Stimulated activated memory B cell treated with anti-CD40 and anti-IgM and Interleukin-4, amounts not matched to agents 10 μg/mL and 1 μg/mL and 100 μg/mL, for 72 hours (primary cell): Measurements from ENCODE around the gene CYP1B1.
"Not testable (repeated sequence)": the region's sequence is repeated elsewhere in the genome, so short reads cannot be mapped to it uniquely, and the experiment has no call there.

Source experiments
- ATAC-seq: fragments of 150-1000 bp; cut with Tn5 transposase; 2 replicates; pipeline ENCODE4 v1.10.0; 2021
- H3K27ac Mint-ChIP-seq: one replicate; pipeline ENCODE4 v1.8.0; 2022; ENCODE audit warnings: mild to moderate bottlenecking, mixed read lengths
- H3K27me3 Mint-ChIP-seq: one replicate; pipeline ENCODE4 v1.8.0; 2022; ENCODE audit warnings: mixed read lengths
- H3K36me3 Mint-ChIP-seq: one replicate; pipeline ENCODE4 v1.8.0; 2022; ENCODE audit warnings: mixed read lengths
- H3K4me1 Mint-ChIP-seq: one replicate; pipeline ENCODE4 v1.8.0; 2022; ENCODE audit warnings: mixed read lengths
- H3K4me3 Mint-ChIP-seq: one replicate; pipeline ENCODE4 v1.8.0; 2022; ENCODE audit warnings: mild to moderate bottlenecking, moderate library complexity, mixed read lengths
- H3K9me3 Mint-ChIP-seq: one replicate; pipeline ENCODE4 v1.8.0; 2022; ENCODE audit warnings: mixed read lengths

The CYP1B1 gene

GRCh38 chr2:38092196-38092902 is 16.4 kb upstream of the CYP1B1 start:
- no peak overlapping the region for H3K27ac Mint-ChIP-seq
- H3K27me3 Mint-ChIP-seq: peaks cover 28% of the 10 kb centered on the region
- H3K9me3 Mint-ChIP-seq: no peaks in the 10 kb centered on the region

GRCh38 chr2:38091760-38092159 is 15.8 kb upstream of the CYP1B1 start:
- Mint-ChIP-seq H3K27me3 (peaks cover 24% of the 10 kb centered on the region), H3K4me1 (no peaks in the 10 kb centered on the region), H3K36me3 (no peaks in the 10 kb centered on the region), H3K9me3 (no peaks in the 10 kb centered on the region), H3K27ac (no peak overlapping the region), H3K4me3 (no peak overlapping the region)
- no peak for ATAC-seq

More at GRCh38 chr2:38092196-38092902, 16.4 kb upstream of the CYP1B1 start:
- Mint-ChIP-seq H3K4me3 (no peak overlapping the region), H3K4me1 (no peaks in the 10 kb centered on the region), H3K36me3 (no peaks in the 10 kb centered on the region)
- no peak for ATAC-seq

- H3K4me1 Mint-ChIP-seq: no peaks in the 10 kb centered on the region
- H3K27me3 Mint-ChIP-seq: peaks cover 30% of the 10 kb centered on the region
- no peaks in the 10 kb centered on the region for H3K9me3 Mint-ChIP-seq
- no peak for ATAC-seq
- no peak overlapping the region for H3K4me3 Mint-ChIP-seq
- no peaks in the 10 kb centered on the region for H3K36me3 Mint-ChIP-seq
- no peak overlapping the region for H3K27ac Mint-ChIP-seq
These were observed 15.0 kb upstream of the CYP1B1 start for GRCh38 chr2:38090928-38091327.

GRCh38 chr2:38090212-38090611 is 14.3 kb upstream of the CYP1B1 start:
- not testable (repeated sequence) for H3K4me1 Mint-ChIP-seq, H3K9me3 Mint-ChIP-seq, H3K27ac Mint-ChIP-seq, ATAC-seq, H3K36me3 Mint-ChIP-seq, H3K4me3 Mint-ChIP-seq
- H3K27me3 Mint-ChIP-seq: peaks cover 37% of the 10 kb centered on the region

GRCh38 chr2:38085998-38086698 is 10.2 kb upstream of the CYP1B1 start:
- not testable (repeated sequence) for H3K9me3 Mint-ChIP-seq, H3K4me3 Mint-ChIP-seq, ATAC-seq, H3K36me3 Mint-ChIP-seq, H3K27ac Mint-ChIP-seq, H3K4me1 Mint-ChIP-seq
- H3K27me3 Mint-ChIP-seq: peaks cover 59% of the 10 kb centered on the region

GRCh38 chr2:38084556-38084955 is 8.6 kb upstream of the CYP1B1 start:
- not testable (repeated sequence) for H3K9me3 Mint-ChIP-seq, H3K4me1 Mint-ChIP-seq, H3K27ac Mint-ChIP-seq, H3K36me3 Mint-ChIP-seq, H3K4me3 Mint-ChIP-seq, ATAC-seq
- H3K27me3 Mint-ChIP-seq: peaks cover 75% of the 10 kb centered on the region

- ATAC-seq, H3K9me3 Mint-ChIP-seq, H3K4me1 Mint-ChIP-seq, H3K4me3 Mint-ChIP-seq, H3K36me3 Mint-ChIP-seq, H3K27ac Mint-ChIP-seq: not testable (repeated sequence)
- H3K27me3 Mint-ChIP-seq: peaks cover 73% of the 10 kb centered on the region
These were observed 6.8 kb upstream of the CYP1B1 start for GRCh38 chr2:38082727-38083126.

GRCh38 chr2:38080346-38080745 is 4.4 kb upstream of the CYP1B1 start:
- H3K27me3 Mint-ChIP-seq: peaks cover 81% of the 10 kb centered on the region
- ATAC-seq: no peak
- H3K9me3 Mint-ChIP-seq: no peaks in the 10 kb centered on the region
- no peak overlapping the region for H3K4me3 Mint-ChIP-seq
- H3K36me3 Mint-ChIP-seq: no peaks in the 10 kb centered on the region
- H3K27ac Mint-ChIP-seq: peak overlapping the region; percentile 30
- peaks cover 14% of the 10 kb centered on the region for H3K4me1 Mint-ChIP-seq

- peak overlapping the region; percentile 30 for H3K27ac Mint-ChIP-seq
- ATAC-seq: no peak
- no peak overlapping the region for H3K4me3 Mint-ChIP-seq
- H3K4me1 Mint-ChIP-seq: peaks cover 15% of the 10 kb centered on the region
- no peaks in the 10 kb centered on the region for H3K9me3 Mint-ChIP-seq
- no peaks in the 10 kb centered on the region for H3K36me3 Mint-ChIP-seq
- H3K27me3 Mint-ChIP-seq: peaks cover 79% of the 10 kb centered on the region
These were observed 3.4 kb upstream of the CYP1B1 start for GRCh38 chr2:38079116-38080052.

- Mint-ChIP-seq H3K4me3 (peak overlapping the region; percentile 82), H3K9me3 (no peaks in the 10 kb centered on the region), H3K27ac (peak overlapping the region; percentile 94), H3K27me3 (peaks cover 78% of the 10 kb centered on the region), H3K36me3 (no peaks in the 10 kb centered on the region), H3K4me1 (peaks cover 25% of the 10 kb centered on the region)
- ATAC-seq: no peak
These were observed 1.4 kb upstream of the CYP1B1 start for GRCh38 chr2:38077431-38077769.

- Mint-ChIP-seq H3K4me1 (peaks cover 25% of the 10 kb centered on the region), H3K4me3 (peak overlapping the region; percentile 82), H3K27me3 (peaks cover 74% of the 10 kb centered on the region), H3K9me3 (no peaks in the 10 kb centered on the region), H3K27ac (peak overlapping the region; percentile 94), H3K36me3 (no peaks in the 10 kb centered on the region)
- ATAC-seq: peak; percentile 89
These were observed 919 bp upstream of the CYP1B1 start for GRCh38 chr2:38076710-38077430.

- Mint-ChIP-seq H3K27ac (peak overlapping the region; percentile 94), H3K9me3 (no peaks in the 10 kb centered on the region), H3K27me3 (peaks cover 70% of the 10 kb centered on the region), H3K4me1 (peaks cover 25% of the 10 kb centered on the region), H3K36me3 (no peaks in the 10 kb centered on the region), H3K4me3 (peak overlapping the region; percentile 82)
- peak; percentile 64 for ATAC-seq
These were observed 280 bp upstream of the CYP1B1 start for GRCh38 chr2:38076152-38076709.

- H3K4me3 Mint-ChIP-seq: peak overlapping the region; percentile 82
- H3K27me3 Mint-ChIP-seq: peaks cover 57% of the 10 kb centered on the region
- peaks cover 25% of the 10 kb centered on the region for H3K4me1 Mint-ChIP-seq
- H3K36me3 Mint-ChIP-seq: no peaks in the 10 kb centered on the region
- no peaks in the 10 kb centered on the region for H3K9me3 Mint-ChIP-seq
- H3K27ac Mint-ChIP-seq: peak overlapping the region; percentile 94
- ATAC-seq: no peak
These were observed 1.0 kb downstream of the CYP1B1 start for GRCh38 chr2:38074764-38075506.
